NCI-H82 (cell line): ENCODE data around the gene HSPB9.
"Not testable (repeated sequence)": the region's sequence is repeated elsewhere in the genome, so short reads cannot be mapped to it uniquely, and the experiment has no call there.

Source experiments
- DNase-seq: peaks from one replicate; lab custom pipeline; 2025; lab: John Stamatoyannopoulos, UW

The HSPB9 gene

GRCh38 chr17:42120161-42120769, 2.3 kb upstream of the HSPB9 start:
- no peak for DNase-seq

- DNase-seq = peak; percentile 93
Measured at GRCh38 chr17:42120770-42121769, 1.5 kb upstream of the HSPB9 start, which contains the start of gene KAT2A. KAT2A (minus strand) TSS chr17:42121367; CDS start chr17:42121304, 63 bp downstream.

- DNase-seq = no peak
Measured at GRCh38 chr17:42124256-42124655, 1.7 kb downstream of the HSPB9 start.

- DNase-seq = no peak
Measured at GRCh38 chr17:42125565-42125964, 3.0 kb downstream of the HSPB9 start.

- DNase-seq = no peak
Measured at GRCh38 chr17:42126836-42127235, 4.2 kb downstream of the HSPB9 start.

- no peak for DNase-seq
Measured at GRCh38 chr17:42127414-42127813, 4.8 kb downstream of the HSPB9 start.

GRCh38 chr17:42129109-42129837, 6.7 kb downstream of the HSPB9 start:
- DNase-seq = no peak

- no peak for DNase-seq
Measured at GRCh38 chr17:42130310-42130936, 7.8 kb downstream of the HSPB9 start.

- DNase-seq = no peak
Measured at GRCh38 chr17:42131232-42131631, 8.6 kb downstream of the HSPB9 start.

GRCh38 chr17:42131981-42132432, 9.4 kb downstream of the HSPB9 start:
- DNase-seq = no peak

GRCh38 chr17:42132941-42133340, 10.3 kb downstream of the HSPB9 start:
- no peak for DNase-seq

GRCh38 chr17:42133461-42134041, 10.9 kb downstream of the HSPB9 start:
- DNase-seq = no peak

- DNase-seq = no peak
Measured at GRCh38 chr17:42135151-42135550, 12.5 kb downstream of the HSPB9 start.

- DNase-seq = no peak
Measured at GRCh38 chr17:42135664-42136653, 13.4 kb downstream of the HSPB9 start.

- no peak for DNase-seq
Measured at GRCh38 chr17:42136654-42137051, 14.0 kb downstream of the HSPB9 start.

GRCh38 chr17:42138749-42139492, 16.3 kb downstream of the HSPB9 start:
- no peak for DNase-seq

- DNase-seq = not testable (repeated sequence)
Measured at GRCh38 chr17:42140690-42141089, 18.1 kb downstream of the HSPB9 start.

- no peak for DNase-seq
Measured at GRCh38 chr17:42141382-42141781, 18.8 kb downstream of the HSPB9 start.

- no peak for DNase-seq
Measured at GRCh38 chr17:42142371-42142896, 19.8 kb downstream of the HSPB9 start.
